Measurements from ENCODE around the gene SOX5. TPM values are rescaled to one million over a fixed set of nuclear protein-coding genes. Genes with fewer than 3 reads are reported as not detected.

Gene SOX5
- total RNA-seq, 1 experiment from 2014 or later, result 0.52 TPM

GRCh38 chr12:23482571-23482970 is 466.9 kb downstream of the SOX5 start:
- Histone ChIP-seq H4K20me1 (ENCODE audit: insufficient read depth) (no peaks in the 10 kb centered on the region), H3K9me3 (ENCODE audit: control insufficient read depth in 1 of 2, insufficient read depth in 1 of 2, low read depth in 1 of 2, low read length in 2 of 2) (peaks cover 7 to 17% of the 10 kb centered on the region in 2 experiments; a peak in 2 of 4 replicates), H3K36me3 (ENCODE audit: control insufficient read depth in 1 of 2, insufficient read depth in 2 of 2, low read length in 2 of 2) (no peaks in the 10 kb centered on the region), H3K27ac (ENCODE audit: low read depth, low read length) (no peak overlapping the region), H3K79me2 (ENCODE audit: insufficient read depth, low read length) (no peaks in the 10 kb centered on the region), H3K27me3 (ENCODE audit: insufficient read depth, low read length) (no peaks in the 10 kb centered on the region), H3K9ac (ENCODE audit: low read length) (no peak overlapping the region), H3K9me2 (ENCODE audit: insufficient read depth) (no peaks in the 10 kb centered on the region), H2AFZ (ENCODE audit: low read depth, low read length, poor library complexity, severe bottlenecking) (no peak overlapping the region), H3K4me1 (ENCODE audit: control insufficient read depth in 1 of 2, insufficient read depth in 2 of 2, low read length in 2 of 2) (no peaks in the 10 kb centered on the region), H3K4me2 (ENCODE audit: low read length) (no peak overlapping the region), H3K4me3 (replicated peaks in 1 of 2; ENCODE audit: low read depth in 1 of 2, low read length in 2 of 2) (no peak overlapping the region)
- no peak for TF ChIP-seq ZNF274 (IDR thresholded peaks at IDR 0.05; ENCODE audit: low read depth, low read length)
- no peak for TF ChIP-seq POLR2A (IDR thresholded peaks at IDR 0.05; ENCODE audit: borderline replicate concordance, extremely low read depth, insufficient read depth, insufficient read length)
- TF ChIP-seq CTCF (IDR thresholded peaks at IDR 0.05 in 2 of 3, conservative IDR thresholded peaks at IDR 0.05 in 1 of 3; ENCODE audit: borderline replicate concordance in 1 of 3, insufficient read depth in 1 of 3, low read depth in 2 of 3, low read length in 2 of 3), result no peak
- no peak for TF ChIP-seq SRF (IDR thresholded peaks at IDR 0.05; ENCODE audit: low read depth)
- TF ChIP-seq ZFX (IDR thresholded peaks at IDR 0.05), result no peak
- no peak for TF ChIP-seq EGR1 (IDR thresholded peaks at IDR 0.05; ENCODE audit: low read depth)
- no peak for TF ChIP-seq RAD21 (IDR thresholded peaks at IDR 0.05; ENCODE audit: low read depth)
- ChIA-PET RAD21 (ENCODE audit: low non-redundant PET in 1 of 2, low total read pairs in 2 of 2, uncharacterized antibody in 2 of 2, unreplicated experiment in 2 of 2) (no interaction called here), POLR2A (no interaction called here), CTCF (no interaction called here)
- ATAC-seq (no peak), DNase-seq (ENCODE audit: low read depth, low spot score) (no peak)
- intact Hi-C loops (cut with micrococcal nuclease), result no loop called here
- BruUV-seq (replicated peaks), result no TSS peak
